GM12891 (cell line): ENCODE measurements around the gene LRP1B.

Experiments used
- PAX5 ChIP-seq: IDR thresholded peaks from 2 replicates; pipeline ENCODE4 v1.6.1; 2011; ENCODE audit warnings: low read length, moderate library complexity, mild to moderate bottlenecking; ENCODE audit not compliant: insufficient read depth, severe bottlenecking
- POLR2A ChIP-seq: IDR thresholded peaks from 2 replicates; pipeline ENCODE4 v1.6.1; 2011; ENCODE audit warnings: low read depth, low read length, control low read depth
- POLR2AphosphoS5 ChIP-seq: IDR thresholded peaks from 2 replicates; pipeline ENCODE4 v1.6.1; 2011; ENCODE audit warnings: low read depth, low read length, control low read depth
- TAF1 ChIP-seq: IDR thresholded peaks from 2 replicates; pipeline ENCODE4 v1.6.1; 2011; ENCODE audit warnings: low read depth, low read length, control low read depth

- no peak for TF ChIP-seq POLR2AphosphoS5
- no peak for TF ChIP-seq TAF1
- TF ChIP-seq POLR2A, result no peak
- no peak for TF ChIP-seq PAX5
These were observed 1132.8 kb downstream of the LRP1B start for GRCh38 chr2:140998017-140998416.
